Esophagus (tissue), 2 donors: ENCODE results near the gene SRPK2. TPM values are rescaled to one million over a fixed set of nuclear protein-coding genes. Genes with fewer than 3 reads are reported as not detected.
"Not testable (repeated sequence)": the region's sequence is repeated elsewhere in the genome, so short reads cannot be mapped to it uniquely, and the experiment has no call there.

ENCODE experiments used
- H3K27ac ChIP-seq, 2 donors: one replicate each; pipeline ENCODE4 v1.5.1; 2013; ENCODE audit warnings: low read depth in 2 of 2, mild to moderate bottlenecking in 2 of 2, inconsistent platforms in 1 of 2, low read length in 1 of 2, moderate library complexity in 1 of 2
- H3K27me3 ChIP-seq, 2 donors: one replicate each; pipeline ENCODE4 v1.6.1; 2013; ENCODE audit warnings: low read length in 2 of 2, control low read depth in 1 of 2, mild to moderate bottlenecking in 1 of 2; ENCODE audit not compliant: insufficient read depth in 2 of 2, control insufficient read depth in 1 of 2
- H3K36me3 ChIP-seq, 2 donors: one replicate each; pipeline ENCODE4 v1.6.1; 2013; ENCODE audit warnings: low read length in 1 of 2; ENCODE audit not compliant: control insufficient read depth in 2 of 2, insufficient read depth in 2 of 2
- H3K4me1 ChIP-seq, 2 donors: one replicate each; pipeline ENCODE4 v1.6.1; 2013; ENCODE audit warnings: low read length in 1 of 2; ENCODE audit not compliant: control insufficient read depth in 2 of 2, insufficient read depth in 2 of 2
- H3K4me3 ChIP-seq, 2 donors: one replicate each; pipeline ENCODE4 v1.5.1; 2013; ENCODE audit warnings: low read length in 2 of 2, mild to moderate bottlenecking in 2 of 2, low read depth in 1 of 2, moderate library complexity in 1 of 2
- H3K9me3 ChIP-seq, 2 donors: one replicate each; pipeline ENCODE4 v1.6.1; 2013; ENCODE audit warnings: mild to moderate bottlenecking in 2 of 2, low read depth in 1 of 2, low read length in 1 of 2, moderate library complexity in 1 of 2; ENCODE audit not compliant: control insufficient read depth in 2 of 2, insufficient read depth in 1 of 2
- WGBS, 2 donors: extraction: QIAGEN DNeasy Blood & Tissue Kit; methylation state at CpG; one replicate each; pipeline ENCODE4 v1.1.7; 2013; 5-methylcytosine and 5-hydroxymethylcytosine counted together
- polyA plus RNA-seq, 2 donors: library from polyadenylated mRNA; stranded (reverse); fragments of 200-250 nt; gene quantifications; one replicate each; pipeline ENCODE4 v1.2.3, GENCODE V29; 2013
- donor health status: healthy with polysubstance abuse.
- donor health status: Bipolar disorder and iron deficiency.

Gene SRPK2
- 10 to 100 TPM in 1 of 2 donors, 1 to 10 TPM in 1; 8.9 to 11.6 TPM for polyA plus RNA-seq

DNA sequence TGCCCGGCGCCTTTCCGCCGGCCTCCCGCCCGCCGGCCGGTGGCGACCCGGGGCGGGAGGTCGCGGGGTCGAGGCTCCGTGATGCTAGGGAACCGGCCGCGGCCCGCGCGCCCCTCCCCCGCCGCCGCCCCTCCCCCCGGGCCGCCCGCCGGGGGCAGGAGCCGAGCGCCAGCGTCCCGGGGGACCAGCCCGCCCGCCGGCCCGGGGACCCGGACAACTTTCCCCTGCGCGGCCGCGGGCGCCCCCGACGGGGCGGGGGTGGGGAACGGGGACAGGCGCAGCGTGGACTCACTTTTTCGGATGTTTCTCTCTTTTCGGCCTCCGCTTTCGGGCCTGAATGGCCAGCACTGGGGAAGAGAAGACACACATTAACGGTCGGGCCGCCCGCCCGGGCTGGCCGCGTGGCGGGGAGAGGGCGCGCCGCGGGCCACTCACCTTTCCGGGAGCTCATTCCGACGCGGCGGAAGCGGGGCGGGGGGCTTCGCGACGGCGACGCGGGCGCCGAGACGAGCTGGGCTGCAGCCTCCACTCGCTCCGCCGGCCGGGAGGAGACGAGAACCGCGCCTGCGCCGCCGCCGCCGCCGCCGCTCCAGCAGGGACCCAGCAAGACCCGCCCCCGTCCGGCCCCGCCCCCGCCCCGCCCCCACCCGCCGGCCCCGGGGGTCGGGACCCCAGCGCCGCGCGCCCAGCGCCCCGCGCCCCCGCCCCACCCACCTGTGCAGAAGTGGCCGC, at the start of gene SRPK2:
Gene SRPK2 (minus strand): TSS at position 566 of the 732 bp plus-strand sequence.
- no peaks in the 10 kb centered on the region for H3K4me1 ChIP-seq
- no peaks in the 10 kb centered on the region for H3K27me3 ChIP-seq
- WGBS, 2 donors: 1% methylated on average over 25 to 113 of the region's 113 CpGs
- H3K36me3 ChIP-seq: no peaks in the 10 kb centered on the region
- H3K4me3 ChIP-seq: peak within 1 kb of the TSS; percentile 96 to 98
- H3K27ac ChIP-seq: peak within 1 kb of the TSS; percentile 58 to 78
- H3K9me3 ChIP-seq: no peaks in the 10 kb centered on the region

- 98 to 99% methylated on average over 1 of the region's 1 CpG for WGBS, 2 donors
- H3K27me3 ChIP-seq: no peaks in the 10 kb centered on the region
- H3K27ac ChIP-seq: no peak overlapping the region
- H3K9me3 ChIP-seq: no peaks in the 10 kb centered on the region
- no peaks in the 10 kb centered on the region for H3K36me3 ChIP-seq
- H3K4me3 ChIP-seq: no peak overlapping the region
- H3K4me1 ChIP-seq: peaks cover 0 to 2% of the 10 kb centered on the region in 2 donors
These were observed 49.5 kb upstream of the SRPK2 start for GRCh38 chr7:105438254-105438653.

- 92 to 94% methylated on average over 6 of the region's 6 CpGs for WGBS, 2 donors
- H3K4me1 ChIP-seq, H3K27me3 ChIP-seq, H3K9me3 ChIP-seq, H3K36me3 ChIP-seq, H3K4me3 ChIP-seq, H3K27ac ChIP-seq: not testable (repeated sequence)
These were observed 48.6 kb upstream of the SRPK2 start for GRCh38 chr7:105437356-105437755.

DNA sequence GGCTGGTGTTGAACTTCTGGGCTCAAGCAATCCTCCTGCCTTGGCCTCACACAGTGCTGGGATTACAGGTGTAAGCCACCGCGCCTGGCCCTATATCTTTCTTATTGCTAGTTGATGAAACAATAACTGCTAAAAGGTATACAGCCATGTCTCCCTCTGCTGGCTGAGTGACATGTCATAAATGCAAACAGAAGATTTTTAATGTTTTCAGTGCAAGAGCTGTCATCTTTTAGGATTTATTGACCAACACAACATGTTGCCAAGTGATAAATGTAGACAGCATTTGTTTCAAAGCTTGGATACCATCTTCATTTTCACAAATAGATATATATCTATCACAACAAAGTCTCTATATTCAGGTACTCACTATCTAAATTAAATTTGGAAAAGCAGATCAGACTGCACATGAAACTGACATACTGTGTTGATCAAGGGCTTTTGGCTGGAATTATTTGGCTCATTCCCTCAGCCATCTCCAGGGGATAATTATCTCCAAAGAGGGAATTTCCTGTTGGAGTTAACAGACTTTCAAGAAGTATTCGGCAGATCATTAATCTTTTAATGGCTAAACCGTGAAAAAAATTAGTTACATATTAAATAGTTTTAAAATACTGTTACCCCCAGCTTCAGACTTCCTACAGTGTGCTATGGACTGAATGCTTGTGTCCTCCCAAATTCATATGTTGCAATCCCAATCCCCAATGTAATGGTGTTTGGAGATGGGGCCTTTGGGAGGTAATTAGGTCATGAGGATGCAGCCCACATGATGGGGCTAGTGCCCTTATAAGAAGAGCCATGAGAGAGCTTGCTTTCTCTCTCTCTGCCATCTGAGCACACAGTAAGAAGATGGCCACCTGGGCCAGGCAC, 41.3 kb upstream of the SRPK2 start:
- WGBS, 2 donors: 29 to 40% methylated on average over 4 of the region's 4 CpGs
- Histone ChIP-seq H3K27me3 (no peaks in the 10 kb centered on the region), H3K27ac (no peak overlapping the region), H3K9me3 (no peaks in the 10 kb centered on the region), H3K4me3 (no peak overlapping the region), H3K36me3 (no peaks in the 10 kb centered on the region), H3K4me1 (no peaks in the 10 kb centered on the region)

DNA sequence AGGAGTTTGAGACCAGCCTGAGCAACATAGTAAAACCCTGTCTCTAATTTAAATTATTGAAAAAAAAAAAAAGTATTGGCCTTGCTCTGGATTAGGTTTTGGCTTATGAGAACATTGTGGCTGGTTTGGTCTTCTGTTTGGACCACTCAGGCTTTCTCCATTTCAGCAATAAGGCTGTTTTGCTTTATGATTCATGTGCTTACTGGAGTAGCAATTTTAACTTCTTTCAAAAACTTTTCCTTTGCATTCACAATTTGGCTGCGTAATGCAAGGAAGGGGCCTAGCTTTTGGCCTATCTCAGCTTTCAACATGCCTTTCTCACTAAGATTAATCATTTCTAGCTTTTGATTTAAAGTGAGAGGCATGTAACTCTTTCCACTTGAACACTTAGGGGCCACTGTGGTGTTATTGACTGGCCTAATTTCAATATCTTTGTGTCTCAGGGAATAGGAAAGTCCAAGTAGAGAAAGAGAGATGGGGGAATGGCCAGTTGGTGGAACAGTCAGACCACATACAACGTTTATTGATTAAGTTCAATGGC, 38.0 kb upstream of the SRPK2 start:
- Histone ChIP-seq H3K4me3 (no peak overlapping the region), H3K4me1 (no peaks in the 10 kb centered on the region), H3K27me3 (no peaks in the 10 kb centered on the region), H3K36me3 (no peaks in the 10 kb centered on the region), H3K27ac (no peak overlapping the region), H3K9me3 (no peaks in the 10 kb centered on the region)
- WGBS, 2 donors: 74 to 78% methylated on average over 2 of the region's 2 CpGs

- no peaks in the 10 kb centered on the region for H3K36me3 ChIP-seq
- WGBS, 2 donors: 97 to 99% methylated on average over 2 of the region's 2 CpGs
- no peak overlapping the region for H3K4me3 ChIP-seq
- no peak overlapping the region for H3K27ac ChIP-seq
- H3K4me1 ChIP-seq: no peaks in the 10 kb centered on the region
- H3K9me3 ChIP-seq: no peaks in the 10 kb centered on the region
- no peaks in the 10 kb centered on the region for H3K27me3 ChIP-seq
These were observed 35.3 kb upstream of the SRPK2 start for GRCh38 chr7:105423987-105424386.

- no peak overlapping the region for H3K27ac ChIP-seq
- no peaks in the 10 kb centered on the region for H3K27me3 ChIP-seq
- WGBS, 2 donors: 77 to 80% methylated on average over 8 of the region's 8 CpGs
- no peaks in the 10 kb centered on the region for H3K36me3 ChIP-seq
- no peaks in the 10 kb centered on the region for H3K9me3 ChIP-seq
- H3K4me3 ChIP-seq: no peak overlapping the region
- H3K4me1 ChIP-seq: no peaks in the 10 kb centered on the region
These were observed 25.2 kb upstream of the SRPK2 start for GRCh38 chr7:105413887-105414437.

GRCh38 chr7:105410774-105411173, 22.1 kb upstream of the SRPK2 start:
- H3K27me3 ChIP-seq, H3K9me3 ChIP-seq, H3K36me3 ChIP-seq, H3K27ac ChIP-seq, H3K4me3 ChIP-seq, H3K4me1 ChIP-seq: not testable (repeated sequence)
- WGBS, 2 donors: 97% methylated on average over 25 to 36 of the region's 36 CpGs

- not testable (repeated sequence) for H3K27me3 ChIP-seq, H3K9me3 ChIP-seq, H3K36me3 ChIP-seq, H3K27ac ChIP-seq, H3K4me1 ChIP-seq, H3K4me3 ChIP-seq
- 86 to 96% methylated on average over 1 to 2 of the region's 3 CpGs for WGBS, 2 donors
These were observed 21.1 kb upstream of the SRPK2 start for GRCh38 chr7:105409775-105410174.
